ENCODE measurements around the gene CFAP141.

CFAP141 gene

DNA sequence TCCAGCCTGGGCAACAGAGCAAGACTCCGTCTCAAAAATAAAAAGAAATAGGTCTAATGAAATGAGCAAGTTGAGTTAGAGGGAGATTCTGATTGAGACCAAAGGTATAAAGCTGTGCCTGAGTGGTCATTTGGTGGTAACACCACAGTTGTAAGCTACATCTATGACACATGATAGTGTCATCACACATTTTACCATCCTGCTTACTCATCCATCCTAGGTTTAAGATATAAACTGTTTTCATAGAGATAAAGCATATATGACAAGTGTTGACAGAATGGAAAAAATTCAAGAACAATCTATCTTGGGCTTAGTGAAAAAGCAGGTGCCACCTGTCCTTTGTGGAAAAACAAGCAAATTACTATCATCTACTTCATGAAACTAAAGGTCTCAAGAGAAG lies 7.1 kb upstream of the CFAP141 start (continued):
- TF ChIP-seq, protein P1, sequence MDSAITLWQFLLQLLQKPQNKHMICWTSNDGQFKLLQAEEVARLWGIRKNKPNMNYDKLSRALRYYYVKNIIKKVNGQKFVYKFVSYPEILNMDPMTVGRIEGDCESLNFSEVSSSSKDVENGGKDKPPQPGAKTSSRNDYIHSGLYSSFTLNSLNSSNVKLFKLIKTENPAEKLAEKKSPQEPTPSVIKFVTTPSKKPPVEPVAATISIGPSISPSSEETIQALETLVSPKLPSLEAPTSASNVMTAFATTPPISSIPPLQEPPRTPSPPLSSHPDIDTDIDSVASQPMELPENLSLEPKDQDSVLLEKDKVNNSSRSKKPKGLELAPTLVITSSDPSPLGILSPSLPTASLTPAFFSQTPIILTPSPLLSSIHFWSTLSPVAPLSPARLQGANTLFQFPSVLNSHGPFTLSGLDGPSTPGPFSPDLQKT (IDR thresholded peaks at IDR 0.05; ENCODE audit: borderline replicate concordance, low read depth, low read length): no peak
- TF ChIP-seq HOXD13 (CRISPR knock-in tag; IDR thresholded peaks at IDR 0.05; ENCODE audit: borderline replicate concordance) (no peak), ZNF629 (tag by site-specific recombination; IDR thresholded peaks at IDR 0.05) (no peak), ZNF24 (tag by site-specific recombination; IDR thresholded peaks at IDR 0.05) (no peak), ZSCAN16 (tag by site-specific recombination; IDR thresholded peaks at IDR 0.05) (no peak), ZNF473 (tag by site-specific recombination; IDR thresholded peaks at IDR 0.05) (no peak), ZNF785 (tag by site-specific recombination; IDR thresholded peaks at IDR 0.05) (no peak), ZNF138 (tag by site-specific recombination; IDR thresholded peaks at IDR 0.05; ENCODE audit: borderline replicate concordance) (no peak)
- TF ChIP-seq, protein P2, sequence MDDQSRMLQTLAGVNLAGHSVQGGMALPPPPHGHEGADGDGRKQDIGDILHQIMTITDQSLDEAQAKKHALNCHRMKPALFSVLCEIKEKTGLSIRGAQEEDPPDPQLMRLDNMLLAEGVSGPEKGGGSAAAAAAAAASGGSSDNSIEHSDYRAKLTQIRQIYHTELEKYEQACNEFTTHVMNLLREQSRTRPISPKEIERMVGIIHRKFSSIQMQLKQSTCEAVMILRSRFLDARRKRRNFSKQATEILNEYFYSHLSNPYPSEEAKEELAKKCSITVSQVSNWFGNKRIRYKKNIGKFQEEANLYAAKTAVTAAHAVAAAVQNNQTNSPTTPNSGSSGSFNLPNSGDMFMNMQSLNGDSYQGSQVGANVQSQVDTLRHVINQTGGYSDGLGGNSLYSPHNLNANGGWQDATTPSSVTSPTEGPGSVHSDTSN (CRISPR knock-in tag; IDR thresholded peaks at IDR 0.05): no peak
- TF ChIP-seq, protein P3, sequence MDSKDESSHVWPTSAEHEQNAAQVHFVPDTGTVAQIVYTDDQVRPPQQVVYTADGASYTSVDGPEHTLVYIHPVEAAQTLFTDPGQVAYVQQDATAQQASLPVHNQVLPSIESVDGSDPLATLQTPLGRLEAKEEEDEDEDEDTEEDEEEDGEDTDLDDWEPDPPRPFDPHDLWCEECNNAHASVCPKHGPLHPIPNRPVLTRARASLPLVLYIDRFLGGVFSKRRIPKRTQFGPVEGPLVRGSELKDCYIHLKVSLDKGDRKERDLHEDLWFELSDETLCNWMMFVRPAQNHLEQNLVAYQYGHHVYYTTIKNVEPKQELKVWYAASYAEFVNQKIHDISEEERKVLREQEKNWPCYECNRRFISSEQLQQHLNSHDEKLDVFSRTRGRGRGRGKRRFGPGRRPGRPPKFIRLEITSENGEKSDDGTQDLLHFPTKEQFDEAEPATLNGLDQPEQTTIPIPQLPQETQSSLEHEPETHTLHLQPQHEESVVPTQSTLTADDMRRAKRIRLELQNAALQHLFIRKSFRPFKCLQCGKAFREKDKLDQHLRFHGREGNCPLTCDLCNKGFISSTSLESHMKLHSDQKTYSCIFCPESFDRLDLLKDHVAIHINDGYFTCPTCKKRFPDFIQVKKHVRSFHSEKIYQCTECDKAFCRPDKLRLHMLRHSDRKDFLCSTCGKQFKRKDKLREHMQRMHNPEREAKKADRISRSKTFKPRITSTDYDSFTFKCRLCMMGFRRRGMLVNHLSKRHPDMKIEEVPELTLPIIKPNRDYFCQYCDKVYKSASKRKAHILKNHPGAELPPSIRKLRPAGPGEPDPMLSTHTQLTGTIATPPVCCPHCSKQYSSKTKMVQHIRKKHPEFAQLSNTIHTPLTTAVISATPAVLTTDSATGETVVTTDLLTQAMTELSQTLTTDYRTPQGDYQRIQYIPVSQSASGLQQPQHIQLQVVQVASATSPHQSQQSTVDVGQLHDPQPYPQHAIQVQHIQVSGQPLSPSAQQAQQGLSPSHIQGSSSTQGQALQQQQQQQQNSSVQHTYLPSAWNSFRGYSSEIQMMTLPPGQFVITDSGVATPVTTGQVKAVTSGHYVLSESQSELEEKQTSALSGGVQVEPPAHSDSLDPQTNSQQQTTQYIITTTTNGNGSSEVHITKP (tag by site-specific recombination; IDR thresholded peaks at IDR 0.05): no peak
- TF ChIP-seq, protein P4, sequence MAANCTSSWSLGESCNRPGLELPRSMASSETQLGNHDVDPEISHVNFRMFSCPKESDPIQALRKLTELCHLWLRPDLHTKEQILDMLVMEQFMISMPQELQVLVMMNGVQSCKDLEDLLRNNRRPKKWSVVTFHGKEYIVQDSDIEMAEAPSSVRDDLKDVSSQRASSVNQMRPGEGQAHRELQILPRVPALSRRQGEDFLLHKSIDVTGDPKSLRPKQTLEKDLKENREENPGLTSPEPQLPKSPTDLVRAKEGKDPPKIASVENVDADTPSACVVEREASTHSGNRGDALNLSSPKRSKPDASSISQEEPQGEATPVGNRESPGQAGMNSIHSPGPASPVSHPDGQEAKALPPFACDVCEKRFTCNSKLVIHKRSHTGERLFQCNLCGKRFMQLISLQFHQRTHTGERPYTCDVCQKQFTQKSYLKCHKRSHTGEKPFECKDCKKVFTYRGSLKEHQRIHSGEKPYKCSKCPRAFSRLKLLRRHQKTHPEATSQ (tag by site-specific recombination; IDR thresholded peaks at IDR 0.05): no peak
- TF ChIP-seq, protein P5, sequence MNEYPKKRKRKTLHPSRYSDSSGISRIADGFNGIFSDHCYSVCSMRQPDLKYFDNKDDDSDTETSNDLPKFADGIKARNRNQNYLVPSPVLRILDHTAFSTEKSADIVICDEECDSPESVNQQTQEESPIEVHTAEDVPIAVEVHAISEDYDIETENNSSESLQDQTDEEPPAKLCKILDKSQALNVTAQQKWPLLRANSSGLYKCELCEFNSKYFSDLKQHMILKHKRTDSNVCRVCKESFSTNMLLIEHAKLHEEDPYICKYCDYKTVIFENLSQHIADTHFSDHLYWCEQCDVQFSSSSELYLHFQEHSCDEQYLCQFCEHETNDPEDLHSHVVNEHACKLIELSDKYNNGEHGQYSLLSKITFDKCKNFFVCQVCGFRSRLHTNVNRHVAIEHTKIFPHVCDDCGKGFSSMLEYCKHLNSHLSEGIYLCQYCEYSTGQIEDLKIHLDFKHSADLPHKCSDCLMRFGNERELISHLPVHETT (tag by site-specific recombination; IDR thresholded peaks at IDR 0.05): no peak
- TF ChIP-seq, protein P6, sequence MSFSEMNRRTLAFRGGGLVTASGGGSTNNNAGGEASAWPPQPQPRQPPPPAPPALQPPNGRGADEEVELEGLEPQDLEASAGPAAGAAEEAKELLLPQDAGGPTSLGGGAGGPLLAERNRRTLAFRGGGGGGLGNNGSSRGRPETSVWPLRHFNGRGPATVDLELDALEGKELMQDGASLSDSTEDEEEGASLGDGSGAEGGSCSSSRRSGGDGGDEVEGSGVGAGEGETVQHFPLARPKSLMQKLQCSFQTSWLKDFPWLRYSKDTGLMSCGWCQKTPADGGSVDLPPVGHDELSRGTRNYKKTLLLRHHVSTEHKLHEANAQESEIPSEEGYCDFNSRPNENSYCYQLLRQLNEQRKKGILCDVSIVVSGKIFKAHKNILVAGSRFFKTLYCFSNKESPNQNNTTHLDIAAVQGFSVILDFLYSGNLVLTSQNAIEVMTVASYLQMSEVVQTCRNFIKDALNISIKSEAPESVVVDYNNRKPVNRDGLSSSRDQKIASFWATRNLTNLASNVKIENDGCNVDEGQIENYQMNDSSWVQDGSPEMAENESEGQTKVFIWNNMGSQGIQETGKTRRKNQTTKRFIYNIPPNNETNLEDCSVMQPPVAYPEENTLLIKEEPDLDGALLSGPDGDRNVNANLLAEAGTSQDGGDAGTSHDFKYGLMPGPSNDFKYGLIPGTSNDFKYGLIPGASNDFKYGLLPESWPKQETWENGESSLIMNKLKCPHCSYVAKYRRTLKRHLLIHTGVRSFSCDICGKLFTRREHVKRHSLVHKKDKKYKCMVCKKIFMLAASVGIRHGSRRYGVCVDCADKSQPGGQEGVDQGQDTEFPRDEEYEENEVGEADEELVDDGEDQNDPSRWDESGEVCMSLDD (tag by site-specific recombination; IDR thresholded peaks at IDR 0.05): no peak

DNA sequence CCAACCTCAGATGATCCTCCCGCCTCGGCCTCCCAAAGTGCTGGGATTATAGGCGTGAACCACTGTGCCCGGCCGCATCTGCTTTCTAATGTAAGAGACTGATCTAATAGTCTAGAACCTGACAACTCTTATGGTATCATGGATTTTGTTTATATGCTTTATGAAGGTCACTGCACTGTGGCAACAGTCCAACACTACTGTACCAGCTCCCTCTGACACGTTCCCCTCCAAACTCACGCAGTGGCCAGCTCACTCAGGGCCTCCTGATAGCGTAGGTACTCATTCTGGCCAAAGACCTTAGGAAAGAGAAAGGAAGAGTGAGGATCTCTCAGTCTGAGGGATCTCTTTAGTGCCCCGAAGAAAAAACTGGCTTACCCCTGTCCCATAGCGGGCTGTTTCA lies 6.0 kb upstream of the CFAP141 start:
- ChIA-PET POLR2A (interaction anchor here (1.8 kb wide), 1 partner anchor 8 kb away, joined by 4 read pairs; a partner anchor contains a TSS), CTCF (no interaction called here)
- peaks cover 82 to 87% of the 10 kb centered on the region in 2 experiments for H3K36me3 ChIP-seq (ENCODE audit: control insufficient read depth in 2 of 2, insufficient read depth in 1 of 2, low read length in 2 of 2)
- H3K9me3 ChIP-seq (ENCODE audit: control insufficient read depth, insufficient read depth, low read depth, low read length): no peaks in the 10 kb centered on the region
- H3K4me1 ChIP-seq (ENCODE audit: control insufficient read depth, insufficient read depth, low read length): no peaks in the 10 kb centered on the region
- no peak overlapping the region for H3K4me3 ChIP-seq (ENCODE audit: low read depth, low read length)
- H3K27ac ChIP-seq (ENCODE audit: extremely low read depth, low read depth, low read length): no peak overlapping the region
- no peak for TF ChIP-seq ZNF621 (tag by site-specific recombination; IDR thresholded peaks at IDR 0.05)
- no peak for TF ChIP-seq BCL11A (tag by site-specific recombination; IDR thresholded peaks at IDR 0.05; ENCODE audit: low read depth)
- TF ChIP-seq, protein P7, sequence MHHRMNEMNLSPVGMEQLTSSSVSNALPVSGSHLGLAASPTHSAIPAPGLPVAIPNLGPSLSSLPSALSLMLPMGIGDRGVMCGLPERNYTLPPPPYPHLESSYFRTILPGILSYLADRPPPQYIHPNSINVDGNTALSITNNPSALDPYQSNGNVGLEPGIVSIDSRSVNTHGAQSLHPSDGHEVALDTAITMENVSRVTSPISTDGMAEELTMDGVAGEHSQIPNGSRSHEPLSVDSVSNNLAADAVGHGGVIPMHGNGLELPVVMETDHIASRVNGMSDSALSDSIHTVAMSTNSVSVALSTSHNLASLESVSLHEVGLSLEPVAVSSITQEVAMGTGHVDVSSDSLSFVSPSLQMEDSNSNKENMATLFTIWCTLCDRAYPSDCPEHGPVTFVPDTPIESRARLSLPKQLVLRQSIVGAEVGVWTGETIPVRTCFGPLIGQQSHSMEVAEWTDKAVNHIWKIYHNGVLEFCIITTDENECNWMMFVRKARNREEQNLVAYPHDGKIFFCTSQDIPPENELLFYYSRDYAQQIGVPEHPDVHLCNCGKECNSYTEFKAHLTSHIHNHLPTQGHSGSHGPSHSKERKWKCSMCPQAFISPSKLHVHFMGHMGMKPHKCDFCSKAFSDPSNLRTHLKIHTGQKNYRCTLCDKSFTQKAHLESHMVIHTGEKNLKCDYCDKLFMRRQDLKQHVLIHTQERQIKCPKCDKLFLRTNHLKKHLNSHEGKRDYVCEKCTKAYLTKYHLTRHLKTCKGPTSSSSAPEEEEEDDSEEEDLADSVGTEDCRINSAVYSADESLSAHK (tag by site-specific recombination; IDR thresholded peaks at IDR 0.05): no peak
- TF ChIP-seq ZNF514 (tag by site-specific recombination; IDR thresholded peaks at IDR 0.05): no peak
- TF ChIP-seq ZNF184 (tag by site-specific recombination; IDR thresholded peaks at IDR 0.05): no peak
- no peak for TF ChIP-seq ZNF660 (tag by site-specific recombination; IDR thresholded peaks at IDR 0.05)
- TF ChIP-seq, protein P8, sequence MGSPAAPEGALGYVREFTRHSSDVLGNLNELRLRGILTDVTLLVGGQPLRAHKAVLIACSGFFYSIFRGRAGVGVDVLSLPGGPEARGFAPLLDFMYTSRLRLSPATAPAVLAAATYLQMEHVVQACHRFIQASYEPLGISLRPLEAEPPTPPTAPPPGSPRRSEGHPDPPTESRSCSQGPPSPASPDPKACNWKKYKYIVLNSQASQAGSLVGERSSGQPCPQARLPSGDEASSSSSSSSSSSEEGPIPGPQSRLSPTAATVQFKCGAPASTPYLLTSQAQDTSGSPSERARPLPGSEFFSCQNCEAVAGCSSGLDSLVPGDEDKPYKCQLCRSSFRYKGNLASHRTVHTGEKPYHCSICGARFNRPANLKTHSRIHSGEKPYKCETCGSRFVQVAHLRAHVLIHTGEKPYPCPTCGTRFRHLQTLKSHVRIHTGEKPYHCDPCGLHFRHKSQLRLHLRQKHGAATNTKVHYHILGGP (tag by site-specific recombination; IDR thresholded peaks at IDR 0.05): no peak
